GM19324 (cell line): Measurements from ENCODE around the gene FAM53B.

ENCODE experiments used
- ATAC-seq: cut with Tn5 transposase; IDR thresholded peaks from one replicate; pipeline ENCODE4 v1.9.1; 2021; ENCODE audit warnings: mild to moderate bottlenecking, moderate library complexity; ENCODE audit not compliant: unreplicated experiment, low FRiP score

Gene FAM53B

DNA sequence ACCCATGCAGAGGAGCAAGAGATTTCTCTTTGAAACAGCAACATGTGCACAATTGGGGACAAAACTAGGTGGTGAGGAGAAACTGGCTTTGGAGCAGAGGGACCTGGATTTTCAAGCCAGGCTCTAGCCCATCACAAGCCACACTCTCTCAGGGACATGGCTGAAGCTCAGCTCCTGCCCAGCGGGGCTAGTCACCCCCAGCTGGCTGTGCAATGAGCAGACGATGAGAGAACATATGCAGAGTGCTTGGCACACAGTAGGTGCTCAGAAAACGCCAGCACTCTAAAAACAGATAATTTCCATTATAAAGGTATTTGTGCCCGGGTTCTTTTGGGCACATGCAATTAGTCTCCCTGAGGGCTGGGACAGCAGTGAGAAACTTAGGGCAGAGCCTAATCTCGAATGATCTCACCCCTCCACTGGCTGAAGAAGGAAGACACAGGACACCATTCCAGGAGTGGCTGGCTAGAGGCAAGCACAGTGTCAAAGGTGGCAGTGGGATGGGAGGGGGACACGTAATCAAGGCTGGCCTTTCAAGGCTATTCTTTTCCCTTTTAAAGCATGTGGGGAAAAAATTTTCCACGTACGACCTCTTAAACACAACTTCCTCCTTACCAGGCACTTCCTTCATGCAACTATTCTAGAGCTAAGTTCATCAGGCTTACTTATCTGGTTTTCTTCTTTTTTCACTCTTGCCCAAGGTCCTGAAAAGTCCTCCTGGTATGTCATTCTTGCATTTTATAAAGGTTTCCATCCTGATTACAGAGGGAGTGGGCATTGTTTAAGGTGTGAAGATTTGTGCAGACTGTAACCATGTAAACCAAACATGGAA is 15.1 kb downstream of the FAM53B start:
- no peak for ATAC-seq

DNA sequence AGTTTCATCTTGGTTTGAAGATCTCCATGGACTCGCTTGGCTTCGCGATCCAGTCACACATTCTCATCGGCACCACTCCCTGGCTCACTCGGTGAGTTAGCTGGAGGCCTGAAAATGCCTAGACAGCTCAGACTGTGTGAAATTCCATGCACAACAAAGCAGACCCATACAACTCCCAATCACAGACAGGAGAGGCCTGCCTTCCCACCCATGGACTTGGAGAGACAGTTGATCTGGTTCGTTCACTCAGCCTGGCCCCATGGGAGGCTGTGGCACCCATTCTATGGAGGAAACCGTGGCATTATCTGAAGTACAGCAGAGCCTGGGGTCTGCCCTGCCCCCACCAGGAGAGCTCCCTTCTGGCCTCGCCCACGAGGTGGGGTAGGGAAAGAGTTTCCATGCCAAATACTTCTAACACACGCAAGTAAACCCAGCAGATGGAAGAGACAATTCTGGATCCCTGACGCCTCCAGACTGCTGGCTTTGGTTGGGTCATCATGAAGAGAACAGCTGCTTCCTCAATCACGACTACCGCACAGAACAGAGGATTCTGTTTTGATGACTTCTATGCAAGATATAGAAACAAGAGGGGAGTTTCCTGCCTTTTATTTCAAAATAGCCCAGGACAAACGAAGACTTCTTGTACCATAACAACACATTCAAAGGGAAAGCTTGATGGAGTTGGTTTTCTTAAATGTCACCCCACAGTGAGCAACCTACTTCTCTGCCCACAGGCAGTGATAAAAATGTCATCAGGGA is 15.9 kb downstream of the FAM53B start:
- no peak for ATAC-seq

DNA sequence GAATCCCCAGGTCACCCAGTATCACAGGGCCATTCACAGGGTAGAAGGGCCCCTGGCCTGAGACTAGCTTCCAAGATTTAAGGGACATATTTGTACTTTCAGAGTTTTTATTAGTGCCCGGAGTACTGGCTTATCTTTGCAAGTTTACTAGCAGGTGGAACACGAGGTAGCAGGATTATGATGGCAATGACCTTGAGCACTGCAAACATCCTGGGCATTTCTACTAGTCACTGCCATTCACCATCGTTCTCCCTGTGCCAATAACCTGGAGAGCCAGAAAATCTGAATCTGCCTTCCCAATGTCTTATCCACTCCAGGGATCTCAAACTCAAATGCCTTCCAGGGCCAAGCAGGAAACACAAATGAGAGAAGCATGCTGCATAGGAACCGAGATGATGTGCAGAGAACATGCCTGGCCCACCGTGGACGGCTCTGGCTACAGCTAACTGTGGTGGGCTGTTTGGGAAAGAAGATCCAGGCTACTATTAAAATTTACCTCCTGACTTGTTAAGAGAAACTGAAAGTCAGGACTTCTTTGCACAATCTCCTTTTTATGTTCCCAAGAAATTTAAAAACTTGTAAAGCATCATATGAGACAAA is 16.7 kb downstream of the FAM53B start:
- ATAC-seq, result no peak

DNA sequence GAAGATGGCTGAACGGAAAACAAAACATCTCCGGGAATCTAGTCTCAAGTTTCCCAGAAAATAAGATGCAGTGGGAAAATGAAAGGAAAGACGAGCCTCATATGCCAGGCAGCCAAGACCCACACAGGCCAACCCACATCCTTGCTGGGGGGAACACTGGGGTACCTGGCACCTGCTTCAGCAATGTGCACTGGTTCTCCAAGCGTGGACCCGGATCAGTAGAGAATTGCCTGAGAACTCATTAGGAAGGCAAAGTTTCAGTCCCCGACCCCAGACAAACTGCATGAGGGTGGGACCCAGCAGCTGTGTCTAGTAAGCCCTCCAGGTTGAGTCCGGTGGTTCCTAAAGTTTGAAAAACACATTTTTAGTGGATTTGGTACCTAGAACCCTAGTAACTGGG is 18.4 kb downstream of the FAM53B start:
- ATAC-seq, result no peak

DNA sequence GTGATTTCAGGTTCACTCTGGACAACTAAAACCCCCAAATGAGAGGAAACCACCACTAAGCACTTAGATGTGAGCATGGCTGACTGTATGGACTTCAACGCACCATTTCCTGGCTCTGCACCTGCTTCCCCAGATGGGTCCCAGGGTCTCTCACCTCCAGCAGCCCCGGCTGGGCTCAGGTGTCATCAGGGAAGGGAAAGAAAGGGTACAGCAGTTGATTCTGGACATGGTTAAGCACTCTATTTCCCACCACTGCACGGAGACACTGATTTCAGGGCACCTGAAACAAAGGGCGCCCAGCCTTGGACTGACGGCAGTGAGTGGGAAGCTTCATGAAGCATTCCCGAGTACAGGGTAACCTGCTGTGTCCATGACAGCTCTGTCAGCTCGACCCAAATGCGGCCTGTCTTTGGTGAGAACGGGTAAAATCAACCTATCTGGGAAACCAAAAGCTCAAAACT is 19.0 kb downstream of the FAM53B start:
- ATAC-seq, result no peak

DNA sequence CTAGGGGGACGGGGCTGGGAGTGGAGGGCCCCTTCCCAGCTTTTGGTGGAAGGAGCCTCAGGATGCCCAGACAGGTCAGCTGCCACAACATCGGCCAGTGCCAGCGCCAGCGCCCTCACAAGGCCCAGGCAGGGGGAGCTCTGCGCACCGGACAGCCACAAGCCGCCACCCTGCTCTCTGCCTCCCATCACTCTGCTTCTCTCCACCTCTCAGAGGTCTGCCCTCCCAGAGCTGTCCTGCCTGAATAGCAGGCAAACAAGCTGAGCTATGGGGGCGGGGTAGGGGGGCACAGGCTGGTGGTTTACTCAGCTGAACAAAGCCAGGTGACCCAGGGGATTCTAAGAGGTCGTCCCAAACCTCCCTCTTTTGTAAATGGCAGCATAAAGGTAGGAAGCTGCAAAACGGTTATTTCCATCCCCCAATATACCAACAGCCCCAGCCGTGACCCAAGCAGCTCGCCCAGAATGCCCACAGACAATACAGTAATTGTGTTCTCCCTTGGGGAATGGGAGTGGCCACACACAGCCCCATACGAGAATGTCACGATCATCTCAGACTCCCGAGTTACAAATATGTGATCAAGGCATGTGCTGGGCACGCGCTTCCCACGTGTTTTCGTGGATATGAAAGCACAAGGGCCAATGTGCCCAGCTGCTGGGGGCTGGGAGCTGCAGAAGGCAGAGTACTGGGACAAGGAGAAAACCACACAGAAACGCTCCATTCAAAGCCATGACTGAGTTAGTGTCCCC is 19.7 kb downstream of the FAM53B start:
- no peak for ATAC-seq

DNA sequence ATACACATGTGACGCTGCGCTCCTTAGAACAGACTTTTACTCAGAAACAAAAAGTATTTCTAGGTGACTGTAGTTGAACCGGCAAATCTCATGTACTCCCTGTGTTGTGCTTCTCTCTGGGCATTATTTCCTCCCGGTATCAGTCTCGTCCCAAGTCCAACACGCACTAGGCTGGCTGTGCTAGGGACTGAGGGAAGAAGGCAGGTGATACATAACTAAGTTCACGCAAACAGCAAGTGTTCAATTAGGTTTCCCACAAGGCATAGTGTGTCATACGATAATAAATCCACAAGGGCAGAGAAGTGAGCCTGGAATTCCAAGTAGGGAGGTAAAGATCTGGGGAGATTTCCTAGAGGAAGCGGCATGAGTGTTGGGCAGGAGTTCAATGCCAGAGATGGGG is 20.4 kb downstream of the FAM53B start:
- no peak for ATAC-seq

DNA sequence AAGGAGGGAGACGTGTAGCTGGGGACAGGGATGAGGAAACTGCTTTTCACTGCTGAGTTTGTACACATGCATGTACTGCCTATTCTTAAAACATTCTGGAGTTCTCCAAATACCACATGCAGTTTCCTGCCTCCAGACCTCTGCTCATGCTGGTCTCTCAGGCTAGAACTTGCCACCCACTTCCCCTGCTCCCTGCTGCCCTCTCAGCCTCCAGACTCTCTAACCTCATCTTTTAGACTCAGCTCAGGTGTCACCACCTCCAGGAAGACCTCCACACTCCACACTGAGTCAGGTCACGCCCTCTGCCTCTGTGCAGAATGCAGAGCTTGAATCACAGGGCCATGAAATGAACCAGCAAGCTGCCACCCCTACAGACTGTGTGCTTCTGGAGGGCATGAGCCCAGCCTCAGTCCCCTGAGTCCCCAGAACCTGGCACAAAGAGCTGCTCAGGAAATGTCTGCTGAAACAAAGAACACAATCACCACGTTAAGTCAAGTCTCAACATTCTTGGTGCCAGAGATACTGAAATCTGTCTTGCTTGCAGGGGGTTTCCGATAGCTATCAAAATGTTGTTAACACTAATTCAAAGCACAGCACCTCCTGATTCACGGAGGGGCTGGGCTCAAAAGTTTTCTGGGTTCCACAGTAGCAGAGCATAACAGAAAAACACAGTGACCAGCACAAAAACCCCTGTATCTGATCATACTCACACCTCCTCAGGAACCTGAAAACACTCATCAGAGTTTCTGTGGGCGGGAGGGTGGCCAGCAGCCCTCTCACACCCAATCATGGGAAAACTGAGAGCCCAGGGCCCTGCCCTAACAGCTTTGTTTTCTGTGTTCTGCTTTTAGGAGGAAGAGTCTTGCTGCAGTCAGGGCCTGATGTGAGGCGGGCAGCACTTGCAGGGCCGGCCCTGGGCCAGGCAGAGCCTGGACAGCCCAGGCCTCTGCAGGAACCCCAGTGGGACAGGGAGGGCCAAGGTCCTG is 21.1 kb downstream of the FAM53B start:
- peak; percentile 69 for ATAC-seq

DNA sequence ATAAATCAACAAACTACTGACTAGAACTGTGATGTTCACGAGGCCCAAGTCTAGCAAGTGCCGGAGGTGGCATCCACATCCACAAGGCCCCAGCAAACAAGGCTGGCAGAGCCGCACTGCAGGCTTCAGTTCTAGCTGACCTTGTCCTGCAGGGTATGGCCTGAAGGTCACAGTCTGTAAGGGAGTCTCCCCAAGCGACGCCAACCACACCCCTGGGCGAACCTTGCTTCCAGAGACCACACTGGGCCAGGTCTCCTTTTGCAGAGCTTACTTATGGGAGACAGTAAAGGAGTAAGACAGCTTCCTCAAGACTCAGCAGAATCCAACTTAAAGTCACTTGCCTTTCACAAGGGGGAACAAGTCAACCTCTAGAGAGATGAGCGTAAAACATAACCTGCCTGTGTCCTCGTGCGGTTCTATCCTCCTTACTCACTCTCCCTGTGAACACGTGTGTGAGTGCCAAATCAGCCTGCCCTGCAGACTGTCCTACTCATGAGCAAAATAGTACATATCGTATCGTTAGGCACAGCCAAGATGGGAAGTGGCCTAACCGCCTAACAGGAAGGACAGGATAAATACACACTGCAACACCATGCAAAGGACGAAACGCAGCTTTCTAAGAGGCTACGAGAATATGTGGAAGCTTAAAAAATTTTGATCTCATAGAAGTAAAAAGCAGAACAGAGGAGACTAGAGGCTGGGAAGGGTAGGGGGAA is 22.7 kb downstream of the FAM53B start:
- no peak for ATAC-seq

DNA sequence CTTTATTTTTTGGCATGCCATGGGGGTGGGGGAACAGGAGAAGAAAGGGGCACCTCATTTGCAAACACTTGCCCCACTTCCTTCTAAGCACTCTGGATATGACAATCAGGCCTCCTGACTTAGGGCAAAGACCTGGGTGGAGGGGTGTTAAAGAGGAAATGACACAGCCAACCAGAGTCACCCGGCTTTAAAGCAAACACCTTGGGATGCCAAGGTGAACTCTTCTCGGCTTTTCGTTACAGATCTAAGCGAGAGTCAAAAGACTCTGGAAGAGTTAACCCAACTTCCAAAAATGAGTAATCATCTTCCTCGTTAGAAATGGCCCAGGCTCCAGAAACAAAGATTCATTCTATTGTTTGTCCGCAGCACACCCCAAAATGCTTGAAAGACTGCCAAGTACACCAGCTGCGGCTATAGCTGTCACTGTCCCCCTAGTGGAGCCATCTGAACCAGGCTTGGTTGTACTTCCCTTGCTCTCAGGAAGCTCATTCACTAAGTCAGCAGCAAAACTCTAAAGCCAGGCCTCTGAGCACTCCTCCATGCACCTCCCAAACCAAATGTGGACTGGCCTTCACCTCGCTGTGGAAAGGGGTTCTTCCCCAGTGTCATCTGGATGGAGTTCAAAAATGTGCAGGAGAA is 24.8 kb downstream of the FAM53B start:
- peak; percentile 35 for ATAC-seq

DNA sequence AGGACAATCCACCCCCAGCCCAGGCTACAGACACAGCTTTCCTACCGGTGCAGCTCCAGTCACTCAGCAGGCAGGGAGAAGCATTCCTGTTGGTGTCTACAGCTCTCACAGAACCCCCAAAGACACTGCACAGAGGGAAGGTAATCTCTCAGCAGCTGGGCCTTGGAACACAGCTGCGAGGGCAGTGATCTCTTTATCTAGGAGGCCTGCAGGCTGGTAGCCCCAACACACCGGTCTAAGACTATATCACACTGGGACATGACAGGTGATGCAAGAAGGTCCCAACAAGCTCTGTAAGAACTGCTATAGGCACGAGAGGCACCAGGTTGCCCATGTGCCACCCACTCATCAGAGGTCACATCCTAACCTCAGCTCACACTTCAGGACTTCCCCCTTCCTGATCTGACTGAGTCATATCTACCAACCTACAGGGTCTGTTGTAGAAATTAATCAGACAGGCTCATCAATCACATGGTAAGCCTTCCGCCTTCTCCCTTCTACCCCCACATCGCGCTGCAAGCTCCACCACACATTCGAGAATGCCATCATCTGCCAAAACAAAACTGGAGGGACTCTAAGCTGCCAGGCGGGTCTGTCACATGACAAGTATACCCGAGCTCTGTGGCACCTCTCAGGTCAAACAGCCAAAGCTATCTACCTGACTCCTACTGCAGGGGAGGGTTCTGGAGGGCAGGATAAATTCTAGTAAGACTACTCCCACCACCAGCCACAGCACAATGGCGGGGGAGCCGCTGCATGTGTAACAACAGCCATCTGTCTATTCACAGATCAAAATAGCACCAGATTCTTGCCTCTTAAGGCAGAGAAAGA is 26.1 kb downstream of the FAM53B start:
- no peak for ATAC-seq

GRCh38 chr10:124717041-124717757 is 27.0 kb downstream of the FAM53B start:
- no peak for ATAC-seq

DNA sequence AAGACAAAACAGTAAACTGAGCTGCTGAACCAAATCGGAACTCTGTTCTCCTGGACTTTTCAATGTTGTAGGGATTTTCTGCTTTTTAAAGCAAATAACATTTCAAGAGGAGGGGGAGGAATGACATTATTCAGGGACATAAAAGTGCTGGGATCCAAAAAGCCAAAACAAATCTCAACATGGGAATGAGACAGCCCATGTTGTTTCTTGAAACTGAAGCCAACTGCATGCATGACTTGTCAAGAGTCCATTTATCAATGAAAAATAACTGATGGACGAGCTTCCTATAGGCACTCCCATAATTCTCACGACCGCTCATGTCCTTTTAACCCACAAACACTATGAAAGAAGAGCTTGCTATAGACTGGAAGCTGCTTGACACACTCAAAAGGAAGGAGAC is 27.8 kb downstream of the FAM53B start:
- no peak for ATAC-seq

DNA sequence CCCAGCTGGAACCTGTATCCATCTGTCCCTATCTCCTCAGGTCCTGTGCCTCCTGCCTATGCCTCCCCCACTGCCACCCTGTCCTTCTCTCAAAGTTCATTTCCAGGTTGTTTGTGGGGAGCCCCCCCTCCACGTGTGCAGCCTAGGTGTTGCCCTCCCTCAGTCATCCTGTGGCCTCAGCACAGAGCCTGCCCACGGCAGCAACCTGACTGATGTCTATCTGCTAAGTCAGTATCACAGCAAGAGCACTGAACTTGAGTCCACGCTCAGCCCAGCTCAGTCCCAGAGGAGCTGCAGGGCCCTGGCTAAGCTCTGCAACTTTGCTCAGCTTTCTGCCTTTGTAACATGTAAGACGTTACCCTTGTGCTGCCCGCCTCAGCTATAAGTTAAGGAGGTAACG is 28.7 kb downstream of the FAM53B start:
- ATAC-seq, result no peak

- no peak for ATAC-seq
Measured at GRCh38 chr10:124713679-124714255, 30.4 kb downstream of the FAM53B start.

DNA sequence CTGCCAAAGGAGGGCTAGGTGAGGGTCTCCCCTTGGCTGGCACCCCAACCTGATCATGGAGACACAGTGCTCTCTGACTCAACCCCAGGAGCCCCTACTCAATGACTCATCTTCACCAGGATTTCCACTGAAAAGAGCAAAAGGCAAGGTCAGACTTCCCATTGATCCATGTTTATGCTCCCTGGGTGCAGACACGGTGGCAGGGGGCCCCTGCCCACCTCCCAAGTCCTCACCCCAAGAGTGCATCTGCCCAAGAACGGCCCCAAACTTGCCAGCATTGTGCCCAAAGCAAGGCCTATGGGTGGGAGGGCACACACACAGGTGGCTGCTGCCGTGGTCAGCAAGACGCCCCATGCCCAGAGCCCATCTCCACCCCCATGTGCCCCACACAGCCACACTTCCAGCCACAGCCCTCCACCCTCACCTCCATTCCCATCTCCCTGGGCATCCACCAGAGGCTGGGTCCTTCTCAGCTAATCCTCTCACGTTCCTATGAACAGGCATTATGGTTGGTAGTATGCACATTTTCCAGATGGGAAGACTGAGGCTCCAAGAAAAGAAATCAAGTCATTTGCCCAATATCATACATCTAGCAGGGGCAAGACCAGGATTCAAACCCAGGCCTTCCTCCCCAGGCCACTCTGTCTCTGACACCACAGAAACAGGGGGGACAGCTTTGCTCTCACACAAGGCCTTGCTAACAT is 31.3 kb downstream of the FAM53B start:
- no peak for ATAC-seq
